ENCODE measurements around the gene LTB. TPM values are rescaled to one million over a fixed set of nuclear protein-coding genes. Genes with fewer than 3 reads are reported as not detected.

LTB gene
- total RNA-seq, 1 experiment from 2014 or later, result not detected

- H3K27ac ChIP-seq (ENCODE audit: low read depth, low read length, poor library complexity, severe bottlenecking), result no peak overlapping the region
- CTCF ChIA-PET, result no interaction called here
- BruUV-seq (replicated peaks), result no TSS peak
- H3K4me1 ChIP-seq (ENCODE audit: insufficient read depth, low read length, poor library complexity, severe bottlenecking), result no peaks in the 10 kb centered on the region
- intact Hi-C loops (cut with micrococcal nuclease; ENCODE audit: unreplicated experiment), result no loop called here
- POLR2A ChIA-PET (ENCODE audit: low non-redundant PET), result no interaction called here
- no peak overlapping the region for H3K4me3 ChIP-seq (ENCODE audit: low read depth, low read length, poor library complexity, severe bottlenecking)
- H3K27me3 ChIP-seq (replicated peaks; ENCODE audit: insufficient read depth, low read depth, low read length, poor library complexity), result no peaks in the 10 kb centered on the region
- H3K36me3 ChIP-seq (ENCODE audit: insufficient read depth, low read length, poor library complexity, severe bottlenecking), result peaks cover 87% of the 10 kb centered on the region
- TF ChIP-seq CTCF (conservative IDR thresholded peaks at IDR 0.05; ENCODE audit: low read depth, low read length), result no peak
- TF ChIP-seq EZH2 (IDR thresholded peaks at IDR 0.05; ENCODE audit: borderline replicate concordance, low read depth, low read length, poor library complexity, severe bottlenecking), result no peak
- no peaks in the 10 kb centered on the region for H3K9me3 ChIP-seq (ENCODE audit: low read depth, low read length, poor library complexity, severe bottlenecking)
- no peak for DNase-seq (ENCODE audit: low spot score)
Observed at GRCh38 chr6:31533455-31533841, 48.8 kb downstream of the LTB start.

GRCh38 chr6:31532644-31533454 lies 49.4 kb downstream of the LTB start:
- BruUV-seq (replicated peaks), result no TSS peak
- CTCF ChIA-PET, result no interaction called here
- H3K36me3 ChIP-seq (ENCODE audit: insufficient read depth, low read length, poor library complexity, severe bottlenecking), result peaks cover 81% of the 10 kb centered on the region
- H3K9me3 ChIP-seq (ENCODE audit: low read depth, low read length, poor library complexity, severe bottlenecking), result no peaks in the 10 kb centered on the region
- POLR2A ChIA-PET (ENCODE audit: low non-redundant PET), result no interaction called here
- no peak overlapping the region for H3K27ac ChIP-seq (ENCODE audit: low read depth, low read length, poor library complexity, severe bottlenecking)
- H3K4me3 ChIP-seq (ENCODE audit: low read depth, low read length, poor library complexity, severe bottlenecking), result no peak overlapping the region
- DNase-seq (ENCODE audit: low spot score), result no peak
- no peaks in the 10 kb centered on the region for H3K4me1 ChIP-seq (ENCODE audit: insufficient read depth, low read length, poor library complexity, severe bottlenecking)
- no peaks in the 10 kb centered on the region for H3K27me3 ChIP-seq (replicated peaks; ENCODE audit: insufficient read depth, low read depth, low read length, poor library complexity)
- intact Hi-C loops (cut with micrococcal nuclease; ENCODE audit: unreplicated experiment), result no loop called here
- TF ChIP-seq EZH2 (IDR thresholded peaks at IDR 0.05; ENCODE audit: borderline replicate concordance, low read depth, low read length, poor library complexity, severe bottlenecking), result no peak
- TF ChIP-seq CTCF (conservative IDR thresholded peaks at IDR 0.05; ENCODE audit: low read depth, low read length), result no peak

GRCh38 chr6:31531771-31532643 lies 50.2 kb downstream of the LTB start:
- Histone ChIP-seq H3K27ac (ENCODE audit: low read depth, low read length, poor library complexity, severe bottlenecking) (no peak overlapping the region), H3K4me3 (ENCODE audit: low read depth, low read length, poor library complexity, severe bottlenecking) (no peak overlapping the region), H3K27me3 (replicated peaks; ENCODE audit: insufficient read depth, low read depth, low read length, poor library complexity) (no peaks in the 10 kb centered on the region), H3K36me3 (ENCODE audit: insufficient read depth, low read length, poor library complexity, severe bottlenecking) (peaks cover 72% of the 10 kb centered on the region), H3K4me1 (ENCODE audit: insufficient read depth, low read length, poor library complexity, severe bottlenecking) (no peaks in the 10 kb centered on the region), H3K9me3 (ENCODE audit: low read depth, low read length, poor library complexity, severe bottlenecking) (no peaks in the 10 kb centered on the region)
- TF ChIP-seq EZH2 (IDR thresholded peaks at IDR 0.05; ENCODE audit: borderline replicate concordance, low read depth, low read length, poor library complexity, severe bottlenecking) (no peak), CTCF (conservative IDR thresholded peaks at IDR 0.05; ENCODE audit: low read depth, low read length) (no peak)
- intact Hi-C loops (cut with micrococcal nuclease; ENCODE audit: unreplicated experiment), result no loop called here
- ChIA-PET POLR2A (ENCODE audit: low non-redundant PET) (interaction anchor here (0.6 to 0.7 kb wide), 3 partner anchors 35 to 453 kb away, joined by 3 to 14 read pairs (median 4); no protein-coding TSS in a partner anchor), CTCF (no interaction called here)
- no TSS peak for BruUV-seq (replicated peaks)
- DNase-seq (ENCODE audit: low spot score), result no peak

All from A673 (cell line).